GM19455 (cell line): ENCODE measurements around the gene RPL18.

Experiments used
- ATAC-seq: cut with Tn5 transposase; IDR thresholded peaks from one replicate; pipeline ENCODE4 v1.9.1; 2021; ENCODE audit not compliant: unreplicated experiment

RPL18 gene

GRCh38 chr19:48614436-48615230 is 4.3 kb downstream of the RPL18 start, which contains the start of gene FAM83E:
Gene FAM83E (minus strand): TSS chr19:48615076. CDS start chr19:48613372, 1,704 bp downstream.
- ATAC-seq = no peak

- no peak for ATAC-seq
Observed at GRCh38 chr19:48613852-48614435, 5.0 kb downstream of the RPL18 start.

- no peak for ATAC-seq
Observed at GRCh38 chr19:48613024-48613851, 5.7 kb downstream of the RPL18 start.

- no peak for ATAC-seq
Observed at GRCh38 chr19:48611872-48612271, 7.1 kb downstream of the RPL18 start.

- no peak for ATAC-seq
Observed at GRCh38 chr19:48609571-48610108, 9.3 kb downstream of the RPL18 start.

GRCh38 chr19:48608798-48609263 is 10.1 kb downstream of the RPL18 start:
- no peak for ATAC-seq

GRCh38 chr19:48607359-48607755 is 11.6 kb downstream of the RPL18 start:
- ATAC-seq = no peak

- ATAC-seq = no peak
Observed at GRCh38 chr19:48606463-48607358, 12.3 kb downstream of the RPL18 start, which contains the start of gene SPACA4. Gene SPACA4 (plus strand): TSS chr19:48606742. CDS start chr19:48606979, 237 bp downstream.

GRCh38 chr19:48603850-48604249 is 15.1 kb downstream of the RPL18 start:
- ATAC-seq = no peak

GRCh38 chr19:48603449-48603848 is 15.5 kb downstream of the RPL18 start:
- ATAC-seq = no peak

- ATAC-seq = no peak
Observed at GRCh38 chr19:48603001-48603400, 16.0 kb downstream of the RPL18 start.

- ATAC-seq = no peak
Observed at GRCh38 chr19:48600679-48601417, 18.1 kb downstream of the RPL18 start.

GRCh38 chr19:48598996-48599700 is 19.8 kb downstream of the RPL18 start:
- ATAC-seq = no peak

GRCh38 chr19:48596679-48597465 is 22.1 kb downstream of the RPL18 start:
- ATAC-seq = no peak

- no peak for ATAC-seq
Observed at GRCh38 chr19:48596237-48596636, 22.7 kb downstream of the RPL18 start.

- no peak for ATAC-seq
Observed at GRCh38 chr19:48595833-48596232, 23.1 kb downstream of the RPL18 start.

- ATAC-seq = no peak
Observed at GRCh38 chr19:48595171-48595570, 23.8 kb downstream of the RPL18 start.

GRCh38 chr19:48591021-48591420 is 28.0 kb downstream of the RPL18 start:
- no peak for ATAC-seq
